SIG-M5 treated with dmso at 0.1 percent for 504 hours (cell line): ENCODE measurements around the gene PCDHB13.
"Not testable (repeated sequence)": the region's sequence is repeated elsewhere in the genome, so short reads cannot be mapped to it uniquely, and the experiment has no call there.

Source experiments
- DNase-seq: peaks from one replicate; lab custom pipeline; 2025; ENCODE audit not compliant: unreplicated experiment; lab: John Stamatoyannopoulos, UW

Gene PCDHB13

DNA sequence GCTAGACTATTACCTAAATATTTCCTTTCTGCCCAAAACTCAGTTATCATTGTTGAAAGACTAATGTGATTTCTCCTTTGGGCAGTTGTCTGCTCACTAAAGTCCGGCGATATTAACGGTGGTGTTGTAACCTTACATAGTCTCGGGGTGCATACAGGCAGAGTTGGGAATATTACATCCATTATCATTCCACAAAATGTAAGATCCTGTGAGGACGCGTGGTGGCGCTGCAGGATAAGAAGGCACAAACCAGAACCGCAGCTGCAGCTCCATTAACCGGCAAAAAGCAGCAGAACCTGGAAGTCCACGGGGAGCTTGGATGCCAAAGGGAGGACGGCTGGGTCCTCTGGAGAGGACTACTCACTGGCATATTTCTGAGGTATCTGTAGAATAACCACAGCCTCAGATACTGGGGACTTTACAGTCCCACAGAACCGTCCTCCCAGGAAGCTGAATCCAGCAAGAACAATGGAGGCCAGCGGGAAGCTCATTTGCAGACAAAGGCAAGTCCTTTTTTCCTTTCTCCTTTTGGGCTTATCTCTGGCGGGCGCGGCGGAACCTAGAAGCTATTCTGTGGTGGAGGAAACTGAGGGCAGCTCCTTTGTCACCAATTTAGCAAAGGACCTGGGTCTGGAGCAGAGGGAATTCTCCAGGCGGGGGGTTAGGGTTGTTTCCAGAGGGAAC lies at the start of gene PCDHB13:
PCDHB13 (plus strand) TSS at position 264 of the 684 bp plus-strand sequence; CDS start at position 469, 205 bp downstream.
- DNase-seq, result peak; percentile 30

DNA sequence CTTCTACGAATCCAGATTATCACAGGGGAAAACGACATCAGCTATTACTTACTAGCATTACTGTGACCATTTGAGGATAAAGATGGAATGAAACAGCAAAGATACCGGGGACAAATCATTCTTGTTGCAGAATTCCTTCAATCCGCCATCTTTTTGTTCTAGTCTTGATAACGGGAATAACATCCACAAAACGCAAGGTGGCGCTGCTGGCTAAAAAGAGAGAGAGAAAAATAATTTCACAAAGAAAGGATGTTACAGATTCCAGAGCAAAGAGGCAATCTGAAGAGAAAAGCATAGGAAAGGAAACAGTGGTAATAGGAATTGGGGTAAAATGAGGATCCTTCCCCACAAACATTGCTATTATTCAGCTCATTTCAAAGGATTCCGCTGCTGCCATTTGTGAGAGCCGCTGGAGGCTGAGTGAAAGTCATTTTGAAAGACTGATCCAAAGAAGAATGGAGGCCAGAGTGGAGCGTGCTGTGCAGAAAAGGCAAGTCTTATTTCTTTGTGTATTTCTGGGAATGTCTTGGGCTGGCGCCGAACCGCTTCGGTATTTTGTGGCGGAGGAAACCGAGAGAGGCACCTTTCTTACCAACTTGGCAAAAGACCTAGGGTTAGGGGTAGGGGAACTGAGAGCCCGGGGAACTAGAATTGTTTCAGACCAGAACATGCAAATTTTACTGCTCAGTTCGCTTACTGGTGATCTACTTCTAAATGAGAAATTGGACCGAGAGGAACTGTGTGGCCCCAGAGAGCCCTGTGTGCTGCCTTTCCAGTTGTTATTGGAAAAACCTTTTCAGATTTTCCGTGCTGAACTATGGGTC lies 41.1 kb upstream of the PCDHB13 start, which contains the start of gene PCDHB7:
PCDHB7 (plus strand) TSS at position 264 of the 824 bp plus-strand sequence; CDS start at position 456, 192 bp downstream.
- DNase-seq, result no peak

DNA sequence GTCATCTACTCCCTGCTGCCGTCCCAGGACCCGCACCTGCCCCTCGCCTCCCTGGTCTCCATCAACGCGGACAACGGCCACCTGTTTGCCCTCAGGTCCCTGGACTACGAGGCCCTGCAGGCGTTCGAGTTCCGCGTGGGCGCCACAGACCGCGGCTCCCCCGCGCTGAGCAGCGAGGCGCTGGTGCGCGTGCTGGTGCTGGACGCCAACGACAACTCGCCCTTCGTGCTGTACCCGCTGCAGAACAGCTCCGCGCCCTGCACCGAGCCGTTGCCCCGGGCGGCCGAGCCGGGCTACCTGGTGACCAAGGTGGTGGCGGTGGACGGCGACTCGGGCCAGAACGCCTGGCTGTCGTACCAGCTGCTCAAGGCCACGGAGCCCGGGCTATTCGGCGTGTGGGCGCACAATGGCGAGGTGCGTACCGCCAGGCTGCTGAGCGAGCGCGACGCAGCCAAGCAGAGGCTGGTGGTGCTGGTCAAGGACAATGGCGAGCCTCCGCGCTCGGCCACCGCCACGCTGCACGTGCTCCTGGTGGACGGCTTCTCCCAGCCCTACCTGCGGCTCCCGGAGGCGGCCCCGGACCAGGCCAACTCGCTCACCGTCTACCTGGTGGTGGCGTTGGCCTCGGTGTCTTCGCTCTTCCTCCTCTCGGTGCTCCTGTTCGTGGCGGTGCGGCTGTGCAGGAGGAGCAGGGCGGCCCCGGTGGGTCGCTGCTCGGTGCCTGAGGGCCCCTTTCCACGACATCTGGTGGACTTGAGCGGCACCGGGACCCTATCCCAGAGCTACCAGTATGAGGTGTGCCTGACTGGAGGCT lies 39.2 kb upstream of the PCDHB13 start:
- not testable (repeated sequence) for DNase-seq

DNA sequence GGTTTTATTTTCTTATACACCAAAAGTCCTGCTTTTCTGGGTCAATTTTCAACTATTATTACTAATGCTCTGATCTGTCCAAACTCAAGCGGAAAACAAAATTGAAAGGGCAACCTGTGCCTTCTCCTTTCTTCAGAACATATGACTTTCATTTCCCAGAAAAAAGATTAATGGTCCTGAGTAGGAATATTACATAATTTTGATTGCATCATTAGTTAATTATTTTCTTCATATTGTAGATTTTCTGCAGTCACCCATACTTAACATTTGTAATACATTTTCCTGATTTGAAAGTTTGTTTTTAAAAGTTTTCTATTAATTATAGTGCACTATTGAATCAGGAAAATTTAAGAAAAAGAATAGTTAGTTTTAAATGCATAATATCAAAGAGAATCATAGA lies 37.8 kb upstream of the PCDHB13 start:
- no peak for DNase-seq

DNA sequence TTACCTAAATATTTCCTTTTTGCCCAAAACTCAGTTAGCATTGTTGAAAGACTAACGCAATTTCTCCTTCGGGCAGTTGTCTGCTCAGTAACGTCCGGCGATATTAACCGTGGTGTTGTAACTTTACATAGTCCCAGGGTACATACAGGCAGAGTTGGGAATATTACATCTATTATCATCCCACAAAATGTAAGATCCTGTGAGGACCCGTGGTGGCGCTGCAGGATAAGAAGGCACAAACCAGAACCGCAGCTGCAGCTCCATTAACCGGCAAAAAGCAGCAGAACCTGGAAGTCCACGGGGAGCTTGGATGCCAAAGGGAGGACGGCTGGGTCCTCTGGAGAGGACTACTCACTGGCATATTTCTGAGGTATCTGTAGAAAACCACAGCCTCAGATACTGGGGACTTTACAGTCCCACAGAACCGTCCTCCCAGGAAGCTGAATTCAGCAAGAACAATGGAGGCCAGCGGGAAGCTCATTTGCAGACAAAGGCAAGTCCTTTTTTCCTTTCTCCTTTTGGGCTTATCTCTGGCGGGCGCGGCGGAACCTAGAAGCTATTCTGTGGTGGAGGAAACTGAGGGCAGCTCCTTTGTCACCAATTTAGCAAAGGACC lies 36.0 kb upstream of the PCDHB13 start, which contains the start of gene PCDHB8:
PCDHB8 (plus strand) TSS at position 214 of the 615 bp plus-strand sequence; CDS start at position 459, 245 bp downstream.
- DNase-seq, result not testable (repeated sequence)

DNA sequence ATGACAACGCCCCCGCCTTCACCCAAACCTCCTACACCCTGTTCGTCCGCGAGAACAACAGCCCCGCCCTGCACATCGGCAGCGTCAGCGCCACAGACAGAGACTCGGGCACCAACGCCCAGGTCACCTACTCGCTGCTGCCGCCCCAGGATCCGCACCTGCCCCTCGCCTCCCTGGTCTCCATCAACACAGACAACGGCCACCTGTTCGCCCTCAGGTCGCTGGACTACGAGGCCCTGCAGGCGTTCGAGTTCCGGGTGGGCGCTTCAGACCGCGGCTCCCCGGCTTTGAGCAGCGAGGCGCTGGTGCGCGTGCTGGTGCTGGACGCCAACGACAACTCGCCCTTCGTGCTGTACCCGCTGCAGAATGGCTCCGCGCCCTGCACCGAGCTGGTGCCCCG lies 34.3 kb upstream of the PCDHB13 start:
- not testable (repeated sequence) for DNase-seq

DNA sequence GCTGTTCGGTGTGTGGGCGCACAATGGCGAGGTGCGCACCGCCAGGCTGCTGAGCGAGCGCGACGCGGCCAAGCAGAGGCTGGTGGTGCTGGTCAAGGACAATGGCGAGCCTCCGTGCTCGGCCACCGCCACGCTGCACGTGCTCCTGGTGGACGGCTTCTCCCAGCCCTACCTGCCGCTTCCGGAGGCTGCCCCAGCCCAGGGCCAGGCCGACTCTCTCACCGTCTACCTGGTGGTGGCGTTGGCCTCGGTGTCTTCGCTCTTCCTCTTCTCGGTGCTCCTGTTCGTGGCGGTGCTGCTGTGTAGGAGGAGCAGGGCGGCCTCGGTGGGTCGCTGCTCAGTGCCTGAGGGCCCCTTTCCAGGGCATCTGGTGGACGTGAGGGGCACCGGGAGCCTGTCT lies 33.8 kb upstream of the PCDHB13 start:
- DNase-seq, result not testable (repeated sequence)

DNA sequence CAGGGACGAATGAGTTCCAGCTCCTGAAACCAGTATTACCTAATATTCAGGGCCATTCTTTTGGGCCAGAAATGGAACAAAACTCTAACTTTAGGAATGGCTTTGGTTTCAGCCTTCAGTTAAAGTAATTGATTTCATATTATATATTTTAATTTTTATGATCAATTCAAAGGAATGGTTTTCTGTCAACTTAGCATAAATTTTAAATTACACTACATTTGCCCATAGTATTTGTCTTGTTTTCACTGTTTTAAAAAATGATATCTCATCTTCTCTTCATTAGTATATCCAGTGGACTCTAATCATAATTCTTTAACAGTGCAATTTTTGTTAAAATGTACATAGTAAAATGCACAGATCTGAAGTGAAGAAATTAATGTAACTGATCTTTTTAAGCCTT lies 33.4 kb upstream of the PCDHB13 start:
- DNase-seq, result no peak

DNA sequence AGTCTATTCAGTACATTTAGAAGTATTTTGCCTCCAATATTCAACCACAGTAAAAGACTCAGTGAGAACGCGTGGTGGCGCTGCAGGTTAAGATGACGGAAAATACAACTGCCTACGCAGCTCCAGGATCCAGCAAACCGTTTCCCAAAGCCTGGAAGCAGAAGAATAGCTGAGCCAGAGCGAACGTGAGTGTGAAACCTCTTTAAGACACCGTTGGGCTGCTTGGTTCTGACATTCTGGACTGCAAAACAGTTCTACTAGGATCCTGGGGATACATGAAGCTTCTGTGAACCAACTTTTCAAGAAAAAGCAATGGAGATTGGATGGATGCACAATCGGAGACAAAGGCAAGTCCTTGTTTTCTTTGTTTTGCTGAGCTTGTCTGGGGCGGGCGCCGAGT lies 31.5 kb upstream of the PCDHB13 start, which contains the start of gene PCDHB16:
PCDHB16 (plus strand) TSS at position 140 of the 400 bp plus-strand sequence; CDS start at position 313, 173 bp downstream.
- DNase-seq, result peak; percentile 18

DNA sequence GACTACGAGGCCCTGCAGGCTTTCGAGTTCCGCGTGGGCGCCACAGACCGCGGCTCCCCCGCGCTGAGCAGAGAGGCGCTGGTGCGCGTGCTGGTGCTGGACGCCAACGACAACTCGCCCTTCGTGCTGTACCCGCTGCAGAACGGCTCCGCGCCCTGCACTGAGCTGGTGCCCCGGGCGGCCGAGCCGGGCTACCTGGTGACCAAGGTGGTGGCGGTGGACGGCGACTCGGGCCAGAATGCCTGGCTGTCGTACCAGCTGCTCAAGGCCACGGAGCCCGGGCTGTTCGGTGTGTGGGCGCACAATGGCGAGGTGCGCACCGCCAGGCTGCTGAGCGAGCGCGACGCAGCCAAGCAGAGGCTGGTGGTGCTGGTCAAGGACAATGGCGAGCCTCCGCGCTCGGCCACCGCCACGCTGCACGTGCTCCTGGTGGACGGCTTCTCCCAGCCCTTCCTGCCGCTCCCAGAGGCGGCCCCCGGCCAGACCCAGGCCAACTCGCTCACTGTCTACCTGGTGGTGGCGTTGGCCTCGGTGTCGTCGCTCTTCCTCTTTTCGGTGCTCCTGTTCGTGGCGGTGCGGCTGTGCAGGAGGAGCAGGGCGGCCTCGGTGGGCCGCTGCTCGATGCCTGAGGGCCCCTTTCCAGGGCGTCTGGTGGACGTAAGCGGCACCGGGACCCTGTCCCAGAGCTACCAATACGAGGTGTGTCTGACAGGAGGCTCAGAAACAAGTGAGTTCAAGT lies 29.4 kb upstream of the PCDHB13 start:
- DNase-seq, result not testable (repeated sequence)

DNA sequence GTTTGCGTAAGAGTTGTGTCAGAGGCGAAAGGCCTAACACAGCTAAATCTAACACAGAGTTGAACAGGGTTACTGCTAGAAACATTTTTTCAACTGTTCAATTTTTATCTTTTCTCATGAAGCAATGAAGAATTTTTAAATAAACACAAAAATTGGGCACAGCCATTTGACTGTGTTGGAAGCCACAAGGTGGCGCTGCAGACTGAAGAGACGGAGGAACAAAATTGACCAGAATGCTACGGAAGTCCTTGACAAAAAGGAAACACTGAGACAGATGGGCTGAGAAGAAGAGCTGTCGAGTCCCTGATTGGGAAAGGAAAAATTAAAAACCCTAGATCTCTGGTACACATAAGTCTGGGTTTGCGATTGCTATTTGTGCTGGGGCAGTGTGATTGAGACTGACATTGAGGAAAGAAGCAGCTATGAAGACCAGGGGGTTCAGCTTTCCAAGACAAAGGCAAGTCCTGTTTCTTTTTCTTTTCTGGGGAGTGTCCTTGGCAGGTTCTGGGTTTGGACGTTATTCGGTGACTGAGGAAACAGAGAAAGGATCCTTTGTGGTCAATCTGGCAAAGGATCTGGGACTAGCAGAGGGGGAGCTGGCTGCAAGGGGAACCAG lies 26.7 kb upstream of the PCDHB13 start, which contains the start of gene PCDHB9:
PCDHB9 (plus strand) TSS at position 265 of the 616 bp plus-strand sequence; CDS start at position 423, 158 bp downstream.
- no peak for DNase-seq

DNA sequence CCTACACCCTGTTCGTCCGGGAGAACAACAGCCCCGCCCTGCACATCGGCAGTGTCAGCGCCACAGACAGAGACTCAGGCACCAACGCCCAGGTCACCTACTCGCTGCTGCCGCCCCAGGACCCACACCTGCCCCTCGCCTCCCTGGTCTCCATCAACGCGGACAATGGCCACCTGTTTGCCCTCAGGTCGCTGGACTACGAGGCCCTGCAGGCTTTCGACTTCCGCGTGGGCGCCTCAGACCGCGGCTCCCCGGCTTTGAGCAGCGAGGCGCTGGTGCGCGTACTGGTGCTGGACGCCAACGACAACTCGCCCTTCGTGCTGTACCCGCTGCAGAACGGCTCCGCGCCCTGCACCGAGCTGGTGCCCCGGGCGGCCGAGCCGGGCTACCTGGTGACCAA lies 25.0 kb upstream of the PCDHB13 start:
- DNase-seq, result not testable (repeated sequence)

DNA sequence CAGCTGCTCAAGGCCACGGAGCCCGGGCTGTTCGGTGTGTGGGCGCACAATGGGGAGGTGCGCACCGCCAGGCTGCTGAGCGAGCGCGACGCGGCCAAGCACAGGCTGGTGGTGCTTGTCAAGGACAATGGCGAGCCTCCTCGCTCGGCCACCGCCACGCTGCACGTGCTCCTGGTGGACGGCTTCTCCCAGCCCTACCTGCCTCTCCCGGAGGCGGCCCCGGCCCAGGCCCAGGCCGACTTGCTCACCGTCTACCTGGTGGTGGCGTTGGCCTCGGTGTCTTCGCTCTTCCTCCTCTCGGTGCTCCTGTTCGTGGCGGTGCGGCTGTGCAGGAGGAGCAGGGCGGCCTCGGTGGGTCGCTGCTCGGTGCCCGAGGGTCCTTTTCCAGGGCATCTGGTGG lies 24.6 kb upstream of the PCDHB13 start:
- DNase-seq, result not testable (repeated sequence)

DNA sequence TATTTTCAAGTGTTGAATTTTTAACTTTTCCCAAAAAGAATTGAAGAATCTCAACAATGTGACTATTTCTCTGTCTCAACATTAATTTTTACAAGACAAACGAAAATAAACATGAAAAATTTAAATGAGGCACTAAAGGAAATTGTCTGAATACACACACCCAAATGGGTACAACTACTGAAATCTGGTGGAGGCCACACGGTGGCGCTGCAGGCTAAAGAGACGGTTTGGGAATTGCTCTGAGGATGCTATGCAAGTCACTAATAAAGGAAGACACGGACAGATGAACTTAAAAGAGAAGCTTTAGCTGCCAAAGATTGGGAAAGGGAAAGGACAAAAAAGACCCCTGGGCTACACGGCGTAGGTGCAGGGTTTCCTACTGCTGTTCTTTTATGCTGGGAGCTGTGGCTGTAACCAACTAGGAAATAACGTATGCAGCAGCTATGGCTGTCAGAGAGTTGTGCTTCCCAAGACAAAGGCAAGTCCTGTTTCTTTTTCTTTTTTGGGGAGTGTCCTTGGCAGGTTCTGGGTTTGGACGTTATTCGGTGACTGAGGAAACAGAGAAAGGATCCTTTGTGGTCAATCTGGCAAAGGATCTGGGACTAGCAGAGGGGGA lies 21.5 kb upstream of the PCDHB13 start, which contains the start of gene PCDHB10:
PCDHB10 (plus strand) TSS at position 244 of the 616 bp plus-strand sequence; CDS start at position 444, 200 bp downstream.
- DNase-seq, result peak; percentile 44

DNA sequence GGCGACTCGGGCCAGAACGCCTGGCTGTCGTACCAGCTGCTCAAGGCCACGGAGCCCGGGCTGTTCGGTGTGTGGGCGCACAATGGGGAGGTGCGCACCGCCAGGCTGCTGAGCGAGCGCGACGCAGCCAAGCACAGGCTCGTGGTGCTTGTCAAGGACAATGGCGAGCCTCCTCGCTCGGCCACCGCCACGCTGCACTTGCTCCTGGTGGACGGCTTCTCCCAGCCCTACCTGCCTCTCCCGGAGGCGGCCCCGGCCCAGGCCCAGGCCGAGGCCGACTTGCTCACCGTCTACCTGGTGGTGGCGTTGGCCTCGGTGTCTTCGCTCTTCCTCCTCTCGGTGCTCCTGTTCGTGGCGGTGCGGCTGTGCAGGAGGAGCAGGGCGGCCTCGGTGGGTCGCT lies 19.4 kb upstream of the PCDHB13 start:
- not testable (repeated sequence) for DNase-seq

DNA sequence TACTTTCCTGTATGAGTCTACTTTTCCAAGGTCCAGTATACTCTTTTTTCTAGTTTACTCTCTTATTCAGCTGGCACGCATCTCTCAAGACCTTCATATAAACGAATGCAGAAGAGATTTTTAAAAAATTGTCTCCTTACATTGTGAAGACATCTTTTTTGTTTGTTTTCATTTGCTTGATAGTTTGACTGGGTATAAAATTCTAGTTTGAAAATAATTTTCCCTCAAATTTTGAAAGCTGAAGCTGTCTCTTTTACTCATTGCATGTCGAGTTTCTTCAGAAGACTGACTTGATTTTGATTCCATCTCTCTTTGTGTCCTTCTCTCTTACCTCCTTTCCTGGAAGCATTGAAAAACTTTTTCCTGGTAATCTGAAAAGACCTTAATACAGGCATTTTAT lies 17.4 kb upstream of the PCDHB13 start:
- DNase-seq, result no peak

DNA sequence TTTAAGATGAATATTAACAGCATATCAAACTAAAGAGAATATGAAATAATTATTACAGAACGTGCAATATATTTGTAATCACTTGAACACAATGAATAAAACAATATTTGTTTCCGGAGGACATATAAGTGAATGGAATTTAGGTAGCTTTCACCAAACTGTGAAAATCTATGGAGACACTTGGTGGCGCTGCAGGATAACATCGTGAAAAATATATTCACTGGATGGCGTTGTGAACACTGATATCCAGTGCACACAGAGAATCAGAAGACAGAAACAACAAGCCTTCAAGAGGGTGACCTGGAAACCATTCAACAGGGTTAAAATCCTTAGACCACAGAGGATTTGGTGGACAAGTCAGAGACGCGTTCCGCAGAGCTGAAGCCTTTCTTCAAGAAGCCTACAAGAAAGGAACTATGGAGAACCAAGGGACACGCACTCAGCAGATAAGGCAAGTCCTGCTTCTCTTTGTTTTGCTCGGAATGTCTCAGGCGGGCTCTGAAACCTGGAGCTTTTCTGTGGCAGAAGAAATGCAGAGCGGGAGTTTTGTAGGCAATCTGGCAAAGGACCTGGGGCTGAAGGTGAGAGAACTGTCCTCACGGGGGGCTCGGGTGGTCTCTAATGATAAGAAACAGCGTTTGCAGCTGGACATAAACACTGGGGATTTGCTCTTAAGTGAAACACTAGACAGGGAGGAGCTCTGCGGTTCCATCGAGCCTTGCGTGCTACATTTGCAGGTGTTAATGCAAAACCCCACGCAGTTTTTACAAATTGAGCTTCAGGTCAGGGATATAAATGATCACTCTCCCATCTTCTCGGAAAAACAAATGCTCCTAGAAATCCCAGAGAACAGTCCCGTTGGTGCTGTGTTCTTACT lies 14.1 kb upstream of the PCDHB13 start, which contains the start of gene PCDHB11:
PCDHB11 (plus strand) TSS at position 269 of the 877 bp plus-strand sequence; CDS start at position 417, 148 bp downstream.
- DNase-seq, result peak; percentile 23
